ENCODE measurements around the gene PARP1. TPM values are rescaled to one million over a fixed set of nuclear protein-coding genes. Genes with fewer than 3 reads are reported as not detected.
"Not testable (repeated sequence)": the region's sequence is repeated elsewhere in the genome, so short reads cannot be mapped to it uniquely, and the experiment has no call there.

The PARP1 gene
- total RNA-seq, 1 experiment from 2014 or later, result 263 TPM

- intact Hi-C loops (cut with micrococcal nuclease; ENCODE audit: unreplicated experiment), result no loop called here
- TF ChIP-seq, protein P1, sequence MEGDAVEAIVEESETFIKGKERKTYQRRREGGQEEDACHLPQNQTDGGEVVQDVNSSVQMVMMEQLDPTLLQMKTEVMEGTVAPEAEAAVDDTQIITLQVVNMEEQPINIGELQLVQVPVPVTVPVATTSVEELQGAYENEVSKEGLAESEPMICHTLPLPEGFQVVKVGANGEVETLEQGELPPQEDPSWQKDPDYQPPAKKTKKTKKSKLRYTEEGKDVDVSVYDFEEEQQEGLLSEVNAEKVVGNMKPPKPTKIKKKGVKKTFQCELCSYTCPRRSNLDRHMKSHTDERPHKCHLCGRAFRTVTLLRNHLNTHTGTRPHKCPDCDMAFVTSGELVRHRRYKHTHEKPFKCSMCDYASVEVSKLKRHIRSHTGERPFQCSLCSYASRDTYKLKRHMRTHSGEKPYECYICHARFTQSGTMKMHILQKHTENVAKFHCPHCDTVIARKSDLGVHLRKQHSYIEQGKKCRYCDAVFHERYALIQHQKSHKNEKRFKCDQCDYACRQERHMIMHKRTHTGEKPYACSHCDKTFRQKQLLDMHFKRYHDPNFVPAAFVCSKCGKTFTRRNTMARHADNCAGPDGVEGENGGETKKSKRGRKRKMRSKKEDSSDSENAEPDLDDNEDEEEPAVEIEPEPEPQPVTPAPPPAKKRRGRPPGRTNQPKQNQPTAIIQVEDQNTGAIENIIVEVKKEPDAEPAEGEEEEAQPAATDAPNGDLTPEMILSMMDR (conservative IDR thresholded peaks at IDR 0.05; ENCODE audit: low read depth, low read length), result no peak
- no peak for TF ChIP-seq EZH2 (IDR thresholded peaks at IDR 0.05; ENCODE audit: borderline replicate concordance, low read depth, low read length, poor library complexity, severe bottlenecking)
- no peaks in the 10 kb centered on the region for H3K36me3 ChIP-seq (ENCODE audit: insufficient read depth, low read length, poor library complexity, severe bottlenecking)
- no peaks in the 10 kb centered on the region for H3K27me3 ChIP-seq (replicated peaks; ENCODE audit: insufficient read depth, low read depth, low read length, poor library complexity)
- H3K9me3 ChIP-seq (ENCODE audit: low read depth, low read length, poor library complexity, severe bottlenecking), result no peaks in the 10 kb centered on the region
- POLR2A ChIA-PET (ENCODE audit: low non-redundant PET), result no interaction called here
- H3K4me3 ChIP-seq (ENCODE audit: low read depth, low read length, poor library complexity, severe bottlenecking), result no peak overlapping the region
- DNase-seq (ENCODE audit: low spot score), result no peak
- no peaks in the 10 kb centered on the region for H3K4me1 ChIP-seq (ENCODE audit: insufficient read depth, low read length, poor library complexity, severe bottlenecking)
- no TSS peak for BruUV-seq (replicated peaks)
- H3K27ac ChIP-seq (ENCODE audit: low read depth, low read length, poor library complexity, severe bottlenecking), result no peak overlapping the region
- CTCF ChIA-PET, result no interaction called here
Observed at GRCh38 chr1:226436472-226436854, 28.6 kb upstream of the PARP1 start.

DNA sequence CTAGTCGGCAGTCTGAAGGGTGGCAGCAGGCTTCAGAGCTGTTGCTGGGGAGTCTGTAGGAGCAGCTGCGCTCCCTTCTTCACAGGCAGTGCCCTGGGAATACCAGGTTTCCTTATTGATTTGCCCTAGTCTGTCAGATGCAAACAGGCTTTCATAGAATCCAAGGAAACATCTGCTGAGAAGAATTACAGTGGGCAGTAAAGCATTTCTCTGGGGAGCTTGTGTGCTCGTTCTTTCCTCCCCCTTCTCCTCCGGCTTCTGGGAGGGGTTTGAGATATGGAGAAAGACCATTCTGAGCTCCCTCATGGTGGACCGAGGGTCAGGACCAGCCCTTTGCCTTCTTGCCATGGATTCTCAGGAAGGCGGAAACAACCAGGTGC lies 25.4 kb upstream of the PARP1 start:
- BruUV-seq (replicated peaks), result no TSS peak

GRCh38 chr1:226432586-226433340 lies 24.9 kb upstream of the PARP1 start:
- no TSS peak for BruUV-seq (replicated peaks)
- POLR2A ChIA-PET (ENCODE audit: low non-redundant PET), result no interaction called here
- intact Hi-C loops (cut with micrococcal nuclease; ENCODE audit: unreplicated experiment), result no loop called here
- CTCF ChIA-PET, result no interaction called here
- H3K27me3 ChIP-seq (replicated peaks; ENCODE audit: insufficient read depth, low read depth, low read length, poor library complexity), result no peaks in the 10 kb centered on the region
- peaks cover 12% of the 10 kb centered on the region for H3K4me1 ChIP-seq (ENCODE audit: insufficient read depth, low read length, poor library complexity, severe bottlenecking)
- no peak for DNase-seq (ENCODE audit: low spot score)
- H3K36me3 ChIP-seq (ENCODE audit: insufficient read depth, low read length, poor library complexity, severe bottlenecking), result no peaks in the 10 kb centered on the region
- no peak overlapping the region for H3K4me3 ChIP-seq (ENCODE audit: low read depth, low read length, poor library complexity, severe bottlenecking)
- no peak overlapping the region for H3K27ac ChIP-seq (ENCODE audit: low read depth, low read length, poor library complexity, severe bottlenecking)
- TF ChIP-seq, protein P1 (conservative IDR thresholded peaks at IDR 0.05; ENCODE audit: low read depth, low read length), result no peak
- no peak for TF ChIP-seq EZH2 (IDR thresholded peaks at IDR 0.05; ENCODE audit: borderline replicate concordance, low read depth, low read length, poor library complexity, severe bottlenecking)
- no peaks in the 10 kb centered on the region for H3K9me3 ChIP-seq (ENCODE audit: low read depth, low read length, poor library complexity, severe bottlenecking)

More for the DNA sequence above, 25.4 kb upstream of the PARP1 start:
- TF ChIP-seq, protein P1 (conservative IDR thresholded peaks at IDR 0.05; ENCODE audit: low read depth, low read length), result no peak
- no peak for TF ChIP-seq EZH2 (IDR thresholded peaks at IDR 0.05; ENCODE audit: borderline replicate concordance, low read depth, low read length, poor library complexity, severe bottlenecking)
- no peaks in the 10 kb centered on the region for H3K27me3 ChIP-seq (replicated peaks; ENCODE audit: insufficient read depth, low read depth, low read length, poor library complexity)
- no peaks in the 10 kb centered on the region for H3K9me3 ChIP-seq (ENCODE audit: low read depth, low read length, poor library complexity, severe bottlenecking)
- POLR2A ChIA-PET (ENCODE audit: low non-redundant PET), result no interaction called here
- intact Hi-C loops (cut with micrococcal nuclease; ENCODE audit: unreplicated experiment), result no loop called here
- no peak overlapping the region for H3K4me3 ChIP-seq (ENCODE audit: low read depth, low read length, poor library complexity, severe bottlenecking)
- CTCF ChIA-PET, result no interaction called here
- DNase-seq (ENCODE audit: low spot score), result no peak
- no peak overlapping the region for H3K27ac ChIP-seq (ENCODE audit: low read depth, low read length, poor library complexity, severe bottlenecking)
- peaks cover 9% of the 10 kb centered on the region for H3K4me1 ChIP-seq (ENCODE audit: insufficient read depth, low read length, poor library complexity, severe bottlenecking)
- H3K36me3 ChIP-seq (ENCODE audit: insufficient read depth, low read length, poor library complexity, severe bottlenecking), result no peaks in the 10 kb centered on the region

DNA sequence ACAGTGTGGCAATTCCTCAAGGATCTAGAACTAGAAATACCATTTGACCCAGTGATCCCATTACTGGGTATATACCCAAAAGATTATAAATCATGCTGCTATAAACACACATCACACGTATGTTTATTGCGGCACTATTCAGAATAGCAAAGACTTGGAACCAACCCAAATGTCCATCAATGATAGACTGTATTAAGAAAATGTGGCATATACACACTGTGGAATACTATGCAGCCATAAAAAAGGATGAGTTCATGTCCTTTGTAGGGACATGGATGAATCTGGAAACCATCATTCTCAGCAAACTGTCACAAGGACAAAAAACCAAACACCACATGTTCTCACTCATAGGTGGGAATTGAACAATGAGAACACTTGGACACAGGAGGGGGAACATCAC lies 24.0 kb upstream of the PARP1 start:
- H3K36me3 ChIP-seq (ENCODE audit: insufficient read depth, low read length, poor library complexity, severe bottlenecking); H3K27ac ChIP-seq (ENCODE audit: low read depth, low read length, poor library complexity, severe bottlenecking); POLR2A ChIA-PET (ENCODE audit: low non-redundant PET); DNase-seq (ENCODE audit: low spot score); H3K9me3 ChIP-seq (ENCODE audit: low read depth, low read length, poor library complexity, severe bottlenecking); H3K27me3 ChIP-seq (replicated peaks; ENCODE audit: insufficient read depth, low read depth, low read length, poor library complexity); BruUV-seq (replicated peaks); H3K4me3 ChIP-seq (ENCODE audit: low read depth, low read length, poor library complexity, severe bottlenecking); CTCF ChIA-PET; intact Hi-C loops (cut with micrococcal nuclease; ENCODE audit: unreplicated experiment): not testable (repeated sequence)
- peaks cover 12% of the 10 kb centered on the region for H3K4me1 ChIP-seq (ENCODE audit: insufficient read depth, low read length, poor library complexity, severe bottlenecking)

Measured in A673 (cell line).